H9 (cell line): Measurements from ENCODE around the gene GLS. TPM values are rescaled to one million over a fixed set of nuclear protein-coding genes. Genes with fewer than 3 reads are reported as not detected.

Source experiments
- DNase-seq: peaks from one replicate; pipeline ENCODE4 v3.0.0-alpha.2; 2017
- H2AFZ ChIP-seq: one replicate; pipeline ENCODE4 v1.6.1; 2013; ENCODE audit warnings: mild to moderate bottlenecking, low read length, control low read depth, moderate library complexity
- H2AK5ac ChIP-seq: 2 replicates; pipeline ENCODE4 v1.6.1; 2013; ENCODE audit warnings: low read length, control low read depth, mixed read lengths; ENCODE audit not compliant: insufficient read length
- H2BK120ac ChIP-seq: one replicate; pipeline ENCODE4 v1.6.1; 2013; ENCODE audit warnings: low read depth, mild to moderate bottlenecking, low read length, control low read depth, inconsistent platforms; ENCODE audit not compliant: poor library complexity, severe bottlenecking
- H2BK12ac ChIP-seq: 2 replicates; pipeline ENCODE4 v1.6.1; 2013; ENCODE audit warnings: low read length, control low read depth, mixed read lengths, low read depth; ENCODE audit not compliant: insufficient read length
- H2BK15ac ChIP-seq: 2 replicates; pipeline ENCODE4 v1.6.1; 2013; ENCODE audit warnings: low read depth, low read length, control low read depth
- H2BK20ac ChIP-seq: one replicate; pipeline ENCODE4 v1.6.1; 2013; ENCODE audit warnings: low read depth, mild to moderate bottlenecking, low read length, control low read depth, inconsistent platforms; ENCODE audit not compliant: poor library complexity, severe bottlenecking
- H2BK5ac ChIP-seq: 2 replicates; pipeline ENCODE4 v1.6.1; 2013; ENCODE audit warnings: low read length, control low read depth, mixed read lengths; ENCODE audit not compliant: insufficient read length
- H3K14ac ChIP-seq: 2 replicates; pipeline ENCODE4 v1.6.1; 2013; ENCODE audit warnings: low read length, control low read depth; ENCODE audit not compliant: insufficient read depth
- H3K18ac ChIP-seq: 2 replicates; pipeline ENCODE4 v1.6.1; 2013; ENCODE audit warnings: low read depth, mild to moderate bottlenecking, mixed read lengths, low read length, control low read depth; ENCODE audit not compliant: insufficient read length
- H3K23ac ChIP-seq: 2 replicates; pipeline ENCODE4 v1.6.1; 2013; ENCODE audit warnings: low read length, control low read depth, mixed read lengths, low read depth; ENCODE audit not compliant: insufficient read length
- H3K23me2 ChIP-seq: 2 replicates; pipeline ENCODE4 v1.6.1; 2013; ENCODE audit warnings: low read depth, mild to moderate bottlenecking, mixed read lengths, low read length, control low read depth; ENCODE audit not compliant: insufficient read length, poor library complexity, severe bottlenecking
- H3K27ac ChIP-seq: 2 replicates; pipeline ENCODE4 v1.5.1; 2013; ENCODE audit warnings: low read length, control low read depth, mixed read lengths, low read depth; ENCODE audit not compliant: insufficient read length
- H3K27me3 ChIP-seq: 2 replicates; pipeline ENCODE4 v1.6.1; 2013; ENCODE audit warnings: low read length, control low read depth, inconsistent platforms; ENCODE audit not compliant: insufficient read depth
- H3K4ac ChIP-seq: 2 replicates; pipeline ENCODE4 v1.6.1; 2013; ENCODE audit warnings: low read depth, mild to moderate bottlenecking, control low read depth, inconsistent platforms, low read length, moderate library complexity
- H3K4me1 ChIP-seq: 2 replicates; pipeline ENCODE4 v1.6.1; 2013; ENCODE audit warnings: low read length, control low read depth, inconsistent platforms; ENCODE audit not compliant: insufficient read depth
- H3K4me2 ChIP-seq: 2 replicates; pipeline ENCODE4 v1.6.1; 2013; ENCODE audit warnings: low read length, control low read depth, mixed read lengths; ENCODE audit not compliant: insufficient read length, insufficient read depth
- H3K56ac ChIP-seq: 2 replicates; pipeline ENCODE4 v1.6.1; 2013; ENCODE audit warnings: low read depth, mild to moderate bottlenecking, mixed read lengths, low read length, control low read depth; ENCODE audit not compliant: insufficient read length
- H3K79me1 ChIP-seq: 2 replicates; pipeline ENCODE4 v1.6.1; 2013; ENCODE audit warnings: low read depth, mild to moderate bottlenecking, moderate library complexity, low read length, control low read depth, inconsistent platforms; ENCODE audit not compliant: insufficient read depth, poor library complexity, severe bottlenecking
- H3K79me2 ChIP-seq: 2 replicates; pipeline ENCODE4 v1.6.1; 2013; ENCODE audit warnings: low read length, control low read depth, inconsistent platforms; ENCODE audit not compliant: insufficient read depth
- H3K9ac ChIP-seq: 2 replicates; pipeline ENCODE4 v1.6.1; 2013; ENCODE audit warnings: low read length, control low read depth, mixed read lengths; ENCODE audit not compliant: insufficient read length; ENCODE audit errors: extremely low read depth
- H3K9me3 ChIP-seq: one replicate; pipeline ENCODE4 v1.6.1; 2013; ENCODE audit warnings: low read depth, low read length, inconsistent platforms; ENCODE audit not compliant: control insufficient read depth
- H3T11ph ChIP-seq: one replicate; pipeline ENCODE4 v1.6.1; 2013; ENCODE audit warnings: mild to moderate bottlenecking, low read length, control low read depth, inconsistent platforms
- H4K20me1 ChIP-seq: one replicate; pipeline ENCODE4 v1.6.1; 2013; ENCODE audit not compliant: control insufficient read depth, insufficient read length, insufficient read depth
- H4K5ac ChIP-seq: 2 replicates; pipeline ENCODE4 v1.6.1; 2013; ENCODE audit warnings: low read depth, mild to moderate bottlenecking, mixed read lengths, low read length, control low read depth; ENCODE audit not compliant: insufficient read length
- H4K8ac ChIP-seq: replicated peaks from 2 replicates; pipeline ENCODE4 v1.6.1; 2013; ENCODE audit warnings: low read length, control low read depth, mixed read lengths, low read depth; ENCODE audit not compliant: insufficient read length
- H4K91ac ChIP-seq: 2 replicates; pipeline ENCODE4 v1.6.1; 2013; ENCODE audit warnings: low read depth, mild to moderate bottlenecking, moderate library complexity, mixed read lengths, low read length, control low read depth; ENCODE audit not compliant: insufficient read length
- H3K27ac Mint-ChIP-seq, 3 experiments: 2 replicates in 2 of 3; 3 replicates in 1 of 3; pipeline ENCODE4 v1.8.0; 2020 to 2021; ENCODE audit warnings: mixed read lengths in 3 of 3, mild to moderate bottlenecking in 1 of 3, moderate library complexity in 1 of 3
- H3K27me3 Mint-ChIP-seq: 2 replicates; pipeline ENCODE4 v1.8.0; 2021; ENCODE audit warnings: low read depth, mild to moderate bottlenecking, moderate library complexity, mixed read lengths
- H3K36me3 Mint-ChIP-seq, 3 experiments: 2 replicates in 2 of 3; 3 replicates in 1 of 3; pipeline ENCODE4 v1.8.0; 2020 to 2021; ENCODE audit warnings: low read depth in 3 of 3, mixed read lengths in 3 of 3; ENCODE audit not compliant: insufficient read depth in 1 of 3
- H3K4me1 Mint-ChIP-seq, 2 experiments: 2 replicates each; pipeline ENCODE4 v1.8.0; 2020; ENCODE audit warnings: mixed read lengths in 2 of 2
- H3K4me3 Mint-ChIP-seq, 2 experiments: 2 replicates in 1 of 2; 3 replicates in 1 of 2; pipeline ENCODE4 v1.8.0; 2020 to 2021; ENCODE audit warnings: mild to moderate bottlenecking in 2 of 2, mixed read lengths in 2 of 2, moderate library complexity in 1 of 2
- H3K9me3 Mint-ChIP-seq, 2 experiments: 2 replicates in 1 of 2; 3 replicates in 1 of 2; pipeline ENCODE4 v1.8.0; 2020; ENCODE audit warnings: mild to moderate bottlenecking in 2 of 2, mixed read lengths in 2 of 2, moderate library complexity in 1 of 2
- WGBS: extraction: QIAGEN DNeasy Blood & Tissue Kit; methylation state at CpG from one replicate; pipeline ENCODE4 v1.1.7; 2013; ENCODE audit warnings: missing lambda C conversion rate, low lambda C conversion rate, mixed read lengths; ENCODE audit not compliant: insufficient read length; ENCODE audit errors: extremely low coverage; 5-methylcytosine and 5-hydroxymethylcytosine counted together
- total RNA-seq: library from RNA; stranded (reverse); gene quantifications from 2 replicates; pipeline ENCODE4 v1.2.1, GENCODE V29; 2021
- TF ChIP-seq, protein P1 (sequence below): fragments of 200-600 bp; sonication (generic); conservative IDR thresholded peaks from 3 replicates; pipeline ENCODE4 v1.8.0; 2021; ENCODE audit warnings: antibody characterized with exemption, mild to moderate bottlenecking

The GLS gene
- total RNA-seq, 1 experiment from 2014 or later = 69.3 TPM

GRCh38 chr2:190982262-190983034 lies 101.8 kb downstream of the GLS start:
- no peaks in the 10 kb centered on the region for H4K20me1 ChIP-seq
- TF ChIP-seq, protein P1, sequence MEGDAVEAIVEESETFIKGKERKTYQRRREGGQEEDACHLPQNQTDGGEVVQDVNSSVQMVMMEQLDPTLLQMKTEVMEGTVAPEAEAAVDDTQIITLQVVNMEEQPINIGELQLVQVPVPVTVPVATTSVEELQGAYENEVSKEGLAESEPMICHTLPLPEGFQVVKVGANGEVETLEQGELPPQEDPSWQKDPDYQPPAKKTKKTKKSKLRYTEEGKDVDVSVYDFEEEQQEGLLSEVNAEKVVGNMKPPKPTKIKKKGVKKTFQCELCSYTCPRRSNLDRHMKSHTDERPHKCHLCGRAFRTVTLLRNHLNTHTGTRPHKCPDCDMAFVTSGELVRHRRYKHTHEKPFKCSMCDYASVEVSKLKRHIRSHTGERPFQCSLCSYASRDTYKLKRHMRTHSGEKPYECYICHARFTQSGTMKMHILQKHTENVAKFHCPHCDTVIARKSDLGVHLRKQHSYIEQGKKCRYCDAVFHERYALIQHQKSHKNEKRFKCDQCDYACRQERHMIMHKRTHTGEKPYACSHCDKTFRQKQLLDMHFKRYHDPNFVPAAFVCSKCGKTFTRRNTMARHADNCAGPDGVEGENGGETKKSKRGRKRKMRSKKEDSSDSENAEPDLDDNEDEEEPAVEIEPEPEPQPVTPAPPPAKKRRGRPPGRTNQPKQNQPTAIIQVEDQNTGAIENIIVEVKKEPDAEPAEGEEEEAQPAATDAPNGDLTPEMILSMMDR = no peak
- no peak overlapping the region for H2BK5ac ChIP-seq
- H3K18ac ChIP-seq = no peak overlapping the region
- no peak overlapping the region for H4K91ac ChIP-seq
- H3K9me3 ChIP-seq = no peaks in the 10 kb centered on the region
- no peak overlapping the region for H2BK20ac ChIP-seq
- no peak overlapping the region for H2AK5ac ChIP-seq
- Mint-ChIP-seq H3K27ac (no peak overlapping the region), H3K27me3 (no peaks in the 10 kb centered on the region), H3K9me3 (no peaks in the 10 kb centered on the region), H3K36me3 (peaks cover 50 to 94% (median 94%) of the 10 kb centered on the region in 3 experiments; a peak in 6 of 7 replicates), H3K4me3 (no peak overlapping the region), H3K4me1 (no peaks in the 10 kb centered on the region)
- no peak for DNase-seq
- no peaks in the 10 kb centered on the region for H3K27me3 ChIP-seq
- no peak overlapping the region for H3K27ac ChIP-seq
- H4K5ac ChIP-seq = no peak overlapping the region
- H4K8ac ChIP-seq = no peak overlapping the region
- no peak overlapping the region for H3K4ac ChIP-seq
- no peaks in the 10 kb centered on the region for H3K79me1 ChIP-seq
- no peak overlapping the region for H3K56ac ChIP-seq
- H3K14ac ChIP-seq = no peak overlapping the region
- no peak overlapping the region for H2BK12ac ChIP-seq
- WGBS = no CpG with 5 or more reads among the region's 8 CpGs
- H3K79me2 ChIP-seq = no peaks in the 10 kb centered on the region
- no peaks in the 10 kb centered on the region for H3K4me1 ChIP-seq
- H2BK120ac ChIP-seq = no peak overlapping the region
- no peak overlapping the region for H2AFZ ChIP-seq
- H3T11ph ChIP-seq = no peak overlapping the region
- H3K23ac ChIP-seq = no peak overlapping the region
- H3K9ac ChIP-seq = no peak overlapping the region
- H2BK15ac ChIP-seq = no peak overlapping the region
- no peaks in the 10 kb centered on the region for H3K23me2 ChIP-seq
- H3K4me2 ChIP-seq = no peak overlapping the region
